GM12878 (cell line): Measurements from ENCODE around the gene ARHGAP32. TPM values are rescaled to one million over a fixed set of nuclear protein-coding genes. Genes with fewer than 3 reads are reported as not detected.

Experiments used
- ATAC-seq: fragments of 200-7000 bp; cut with Tn5 transposase; 3 replicates; pipeline ENCODE4 v1.9.1; 2020; ENCODE audit warnings: mild to moderate bottlenecking, moderate library complexity
- BruUV-seq: library from RNA; stranded (reverse); fragments of 400-500 nt; replicated peaks from 2 replicates; lab custom pipeline; 2021; lab: Mats Ljungman, UMichigan
- CTCF ChIA-PET: fragments of 300-600 bp; sonication (Branson Sonifier 250); formaldehyde crosslinking; extraction: SDS; loops from one replicate; lab custom pipeline; 2021; ENCODE audit warnings: inconsistent platforms; lab: Yijun Ruan, JAX
- POLR2A ChIA-PET: fragments of 350-600 bp; formaldehyde crosslinking; extraction: SDS; loops from one replicate; lab custom pipeline; 2021; ENCODE audit warnings: inconsistent platforms; lab: Charles Lee
- RAD21 ChIA-PET: fragments of 300-600 bp; sonication (Branson Sonifier 250); formaldehyde crosslinking; loops from one replicate; lab custom pipeline; 2023; ENCODE audit warnings: antibody characterized with exemption; ENCODE audit not compliant: unreplicated experiment; lab: Charles Lee
- SMC1A ChIA-PET: fragments of 300-600 bp; sonication (Branson Sonifier 250); formaldehyde crosslinking; loops from one replicate; lab custom pipeline; 2023; ENCODE audit not compliant: unreplicated experiment, uncharacterized antibody; lab: Charles Lee
- DNase-seq: peaks from one replicate; pipeline ENCODE4 v3.0.0-alpha.2; 2011; ENCODE audit warnings: low read depth, low spot score
- FAIRE-seq: peaks from 3 replicates; lab custom pipeline; 2011; peaks lifted over from hg19 to GRCh38; lab: Jason Lieb, UNC
- H2AFZ ChIP-seq: 2 replicates; pipeline ENCODE4 v1.6.0; 2011; ENCODE audit warnings: low read depth, low read length, control low read depth; ENCODE audit not compliant: control insufficient read depth
- H3K27ac ChIP-seq: 2 replicates; pipeline ENCODE4 v1.5.1; 2011; ENCODE audit warnings: control low read depth; ENCODE audit not compliant: control insufficient read depth, insufficient read depth
- H3K27me3 ChIP-seq, 2 experiments: replicated peaks in 1 of 2; 2 replicates each; pipeline versions ENCODE4 v1.6.0 to v1.6.1; 2011; ENCODE audit warnings: low read length in 1 of 2; ENCODE audit not compliant: control insufficient read depth in 2 of 2, insufficient read depth in 2 of 2
- H3K36me3 ChIP-seq, 2 experiments: 2 replicates each; pipeline ENCODE4 v1.5.1; 2011; ENCODE audit warnings: low read length in 1 of 2; ENCODE audit not compliant: control insufficient read depth in 2 of 2, insufficient read depth in 2 of 2
- H3K4me1 ChIP-seq: 2 replicates; pipeline ENCODE4 v1.6.1; 2011; ENCODE audit warnings: mild to moderate bottlenecking, low read length, moderate library complexity, mixed read lengths; ENCODE audit not compliant: control insufficient read depth, insufficient read depth
- H3K4me2 ChIP-seq: 2 replicates; pipeline ENCODE4 v1.6.0; 2011; ENCODE audit warnings: control low read depth; ENCODE audit not compliant: control insufficient read depth, insufficient read depth
- H3K4me3 ChIP-seq: fragments of 200-600 bp; sonication (generic); 2 replicates; pipeline ENCODE4 v1.5.1; 2016
- H3K79me2 ChIP-seq: 2 replicates; pipeline ENCODE4 v1.6.0; 2011; ENCODE audit warnings: low read length; ENCODE audit not compliant: control insufficient read depth, insufficient read depth
- H3K9ac ChIP-seq: 2 replicates; pipeline ENCODE4 v1.8.0; 2011; ENCODE audit warnings: low read length, control low read depth, mixed read lengths; ENCODE audit not compliant: control insufficient read depth, insufficient read depth
- H3K9me3 ChIP-seq: replicated peaks from 3 replicates; pipeline ENCODE4 v1.5.1; 2011; ENCODE audit warnings: mild to moderate bottlenecking, low read length; ENCODE audit not compliant: control insufficient read depth, insufficient read depth
- H4K20me1 ChIP-seq: 2 replicates; pipeline ENCODE4 v1.6.0; 2011; ENCODE audit not compliant: control insufficient read depth, insufficient read depth
- ASH2L ChIP-seq: fragments of 300-600, 200-600 bp; sonication (generic); IDR thresholded peaks from 2 replicates; pipeline ENCODE4 v1.6.1; 2017; ENCODE audit warnings: low read depth, mild to moderate bottlenecking, borderline replicate concordance
- ATF7 ChIP-seq: fragments of 450-650 bp; IDR thresholded peaks from 2 replicates; pipeline ENCODE4 v1.6.1; 2016; ENCODE audit warnings: low read depth, mild to moderate bottlenecking
- BCLAF1 ChIP-seq: fragments of 450-650 bp; IDR thresholded peaks from 2 replicates; pipeline ENCODE4 v1.6.1; 2017; ENCODE audit warnings: antibody characterized with exemption, mild to moderate bottlenecking, moderate library complexity
- IKZF1 ChIP-seq: fragments of 450-650 bp; conservative IDR thresholded peaks from 2 replicates; pipeline ENCODE4 v1.6.1; 2017; ENCODE audit warnings: antibody characterized with exemption, mild to moderate bottlenecking
- KDM1A ChIP-seq: fragments of 200-600 bp; sonication (generic); IDR thresholded peaks from 2 replicates; pipeline ENCODE4 v1.6.1; 2016; ENCODE audit warnings: borderline replicate concordance
- MTA2 ChIP-seq: fragments of 450-650 bp; IDR thresholded peaks from 2 replicates; pipeline ENCODE4 v1.6.1; 2016; ENCODE audit warnings: low read depth, mild to moderate bottlenecking, moderate library complexity
- MYB ChIP-seq: fragments of 150-350 bp; IDR thresholded peaks from 2 replicates; pipeline ENCODE4 v1.6.1; 2014; ENCODE audit warnings: mild to moderate bottlenecking, low read depth, low read length, borderline replicate concordance
- NR2F1 ChIP-seq: fragments of 450-650 bp; conservative IDR thresholded peaks from 2 replicates; pipeline ENCODE4 v1.6.1; 2017; ENCODE audit warnings: mild to moderate bottlenecking
- PAX8 ChIP-seq: fragments of 450-650 bp; IDR thresholded peaks from 2 replicates; pipeline ENCODE4 v1.6.1; 2017; ENCODE audit warnings: mild to moderate bottlenecking, moderate library complexity
- POLR2A ChIP-seq: IDR thresholded peaks from 2 replicates; pipeline ENCODE4 v1.6.1; 2011; ENCODE audit warnings: low read depth, mild to moderate bottlenecking, low read length
- POLR2AphosphoS5 ChIP-seq: IDR thresholded peaks from 2 replicates; pipeline ENCODE4 v1.6.1; 2011; ENCODE audit warnings: mild to moderate bottlenecking, low read length, inconsistent platforms
- RAD51 ChIP-seq: fragments of 450-650 bp; IDR thresholded peaks from 2 replicates; pipeline ENCODE4 v1.6.1; 2016; ENCODE audit warnings: moderate library complexity, mild to moderate bottlenecking, inconsistent platforms
- SREBF2 ChIP-seq: IDR thresholded peaks from 2 replicates; pipeline ENCODE4 v1.6.1; 2012; ENCODE audit warnings: mild to moderate bottlenecking, low read length
- STAT3 ChIP-seq: IDR thresholded peaks from 2 replicates; pipeline ENCODE4 v1.6.1; 2011; ENCODE audit warnings: low read depth, low read length, improper control_type of control experiment
- ZNF24 ChIP-seq: fragments of 450-650 bp; IDR thresholded peaks from 2 replicates; pipeline ENCODE4 v1.6.1; 2017; ENCODE audit warnings: antibody characterized with exemption, mild to moderate bottlenecking
- ZNF687 ChIP-seq: fragments of 450-650 bp; IDR thresholded peaks from 2 replicates; pipeline ENCODE4 v1.6.1; 2017; ENCODE audit warnings: mild to moderate bottlenecking, moderate library complexity
- WGBS: methylation state at CpG from one replicate; pipeline ENCODE4 v1.1.6; 2016; ENCODE audit warnings: low lambda C conversion rate; ENCODE audit not compliant: insufficient replicate concordance, insufficient coverage; ENCODE audit errors: missing lambda C conversion rate; 5-methylcytosine and 5-hydroxymethylcytosine counted together
- in situ Hi-C: fragments of 300-500 bp; cut with MboI; formaldehyde crosslinking; loops from 9 replicates; pipeline ENCODE4 v1.14.3; 2018; ENCODE audit warnings: mixed read lengths
- intact Hi-C: fragments of 100-400 bp; cut with micrococcal nuclease; formaldehyde crosslinking; loops from one replicate; pipeline ENCODE4 v1.14.2; 2022; ENCODE audit not compliant: unreplicated experiment
- polyA plus RNA-seq, 11 experiments: library from polyadenylated mRNA; depleted of rRNA in 4 of 11; unstranded in 6 of 11; stranded (reverse) in 5 of 11; fragments of >200 nt; fragmentation: Nextera tagmentation in 4 of 11; fragmentation: Illumina TruSeq in 1 of 11; extraction: Ambion mirVana in 4 of 11; extraction: Trizol in 1 of 11; gene quantifications; 1 replicate in 1 of 11; 2 replicates in 10 of 11; pipeline versions ENCODE4 v1.2.1 to v1.2.3, GENCODE V29; 2011 to 2016; ENCODE audit warnings: inconsistent platforms in 2 of 11, missing spikeins in 2 of 11, low read depth in 1 of 11
- total RNA-seq, 4 experiments: library from RNA; depleted of rRNA in 3 of 4; stranded (reverse); fragments of >200 nt in 3 of 4; fragmentation: Illumina TruSeq in 1 of 4; extraction: Trizol in 1 of 4; gene quantifications; 2 replicates each; pipeline versions ENCODE4 v1.2.1 to v1.2.3, GENCODE V29; 2013 to 2021

The ARHGAP32 gene
- total and polyA plus RNA-seq, 10 of the 15 experiments (the other 5 are each of a cell fraction or from before 2014, with no cell fraction given), result under 0.01 to 0.46 (median 0.12) TPM; not detected in 1

GRCh38 chr11:129211397-129211796 is 19.3 kb upstream of the ARHGAP32 start:
- ChIA-PET CTCF (no interaction called here), SMC1A (no interaction called here), POLR2A (no interaction called here), RAD21 (no interaction called here)
- Histone ChIP-seq H3K9me3 (no peaks in the 10 kb centered on the region), H4K20me1 (no peaks in the 10 kb centered on the region), H3K4me2 (no peak overlapping the region), H3K9ac (no peak overlapping the region), H3K4me1 (no peaks in the 10 kb centered on the region), H3K36me3 (no peaks in the 10 kb centered on the region), H2AFZ (no peak overlapping the region), H3K4me3 (no peak overlapping the region), H3K27ac (no peak overlapping the region), H3K27me3 (no peaks in the 10 kb centered on the region; a peak in 1 of 4 replicates), H3K79me2 (no peaks in the 10 kb centered on the region)
- BruUV-seq, result no TSS peak
- DNase-seq (no peak), ATAC-seq (no peak), FAIRE-seq (no peak)
- 44% methylated on average over 2 of the region's 2 CpGs for WGBS
- TF ChIP-seq ATF7, result no peak
- TF ChIP-seq PAX8, result no peak
- no peak for TF ChIP-seq RAD51
- no peak for TF ChIP-seq NR2F1
- no peak for TF ChIP-seq ZNF24
- no peak for TF ChIP-seq IKZF1
- no peak for TF ChIP-seq ASH2L
- no peak for TF ChIP-seq BCLAF1
- TF ChIP-seq MTA2, result no peak
- TF ChIP-seq MYB, result no peak
- TF ChIP-seq STAT3, result no peak
- TF ChIP-seq ZNF687, result no peak
- TF ChIP-seq SREBF2, result no peak
- no peak for TF ChIP-seq POLR2A
- TF ChIP-seq KDM1A, result no peak
- no peak for TF ChIP-seq POLR2AphosphoS5
- intact Hi-C loops (no loop called here), in situ Hi-C loops (no loop called here)
